Fibroblast of lung (primary cell): ENCODE data around the gene MRS2.

ENCODE experiments used
- CTCF ChIP-seq, 2 donors: IDR thresholded peaks in 1 of 2; conservative IDR thresholded peaks in 1 of 2; 1 replicate in 1 of 2; 2 replicates in 1 of 2; pipeline ENCODE4 v1.5.1; 2011 to 2012; ENCODE audit warnings: low read length in 2 of 2, control low read depth in 1 of 2, inconsistent platforms in 1 of 2, low read depth in 1 of 2, mild to moderate bottlenecking in 1 of 2
- EZH2 ChIP-seq: IDR thresholded peaks from 2 replicates; pipeline ENCODE4 v1.5.1; 2012; ENCODE audit warnings: low read length, control low read depth, mild to moderate bottlenecking; ENCODE audit errors: missing control alignments

- TF ChIP-seq CTCF (conservative IDR thresholded peaks at IDR 0.05 in 1 of 2, IDR thresholded peaks at IDR 0.05 in 1 of 2; ENCODE audit: low read depth in 1 of 2, low read length in 2 of 2) (no peak), EZH2 (no peak)
Observed at GRCh38 chr6:24448396-24448795, 45.7 kb downstream of the MRS2 start.
